Measurements from ENCODE around the gene SLC5A5. TPM values are rescaled to one million over a fixed set of nuclear protein-coding genes. Genes with fewer than 3 reads are reported as not detected.

The SLC5A5 gene
- total RNA-seq, 2 donors from 2014 or later = not detected

- no peaks in the 10 kb centered on the region for H3K27me3 ChIP-seq
- H3K9me3 ChIP-seq = no peaks in the 10 kb centered on the region
- TF ChIP-seq CTCF (IDR thresholded peaks at IDR 0.05) = no peak
- peaks cover 9% of the 10 kb centered on the region for H3K4me1 ChIP-seq
- H3K36me3 ChIP-seq = peaks cover 24% of the 10 kb centered on the region
- intact Hi-C loops (cut with DNase I) = loop anchor here (2.0 kb wide), 1 partner anchor 71 kb away; the partner anchor contains the start of gene CCDC124
- H3K9ac ChIP-seq (ENCODE audit: low read depth in 2 of 2, low read length in 2 of 2) = peak overlapping the region in 1 of 2 donors; percentile 96
- DNase-seq = no peak
- no peak overlapping the region for H3K27ac ChIP-seq
- peak overlapping the region; percentile 92 for H3K4me3 ChIP-seq
Measured at GRCh38 chr19:17861542-17862402, 10.0 kb upstream of the SLC5A5 start.

- no peak for DNase-seq
- TF ChIP-seq CTCF (IDR thresholded peaks at IDR 0.05) = no peak
- Histone ChIP-seq H3K36me3 (peaks cover 24% of the 10 kb centered on the region), H3K4me1 (peaks cover 9% of the 10 kb centered on the region), H3K9ac (ENCODE audit: low read depth in 2 of 2, low read length in 2 of 2) (peak overlapping the region in 1 of 2 donors; percentile 96), H3K9me3 (no peaks in the 10 kb centered on the region), H3K27ac (peak overlapping the region; percentile 61), H3K4me3 (no peak overlapping the region), H3K27me3 (no peaks in the 10 kb centered on the region)
- intact Hi-C loops (cut with DNase I) = loop anchor here (2.0 kb wide), 1 partner anchor 70 kb away; the partner anchor contains the start of gene CCDC124
Measured at GRCh38 chr19:17862711-17863519, 8.8 kb upstream of the SLC5A5 start.

- no peak for DNase-seq
- Histone ChIP-seq H3K36me3 (peaks cover 24% of the 10 kb centered on the region), H3K9ac (ENCODE audit: low read depth in 2 of 2, low read length in 2 of 2) (peak overlapping the region in 1 of 2 donors; percentile 70), H3K9me3 (no peaks in the 10 kb centered on the region), H3K27ac (peak overlapping the region; percentile 61), H3K4me3 (no peak overlapping the region), H3K27me3 (no peaks in the 10 kb centered on the region), H3K4me1 (peaks cover 9% of the 10 kb centered on the region)
- intact Hi-C loops (cut with DNase I) = loop anchor here (2.0 kb wide), 1 partner anchor 69 kb away; the partner anchor contains the start of gene CCDC124
- TF ChIP-seq CTCF (IDR thresholded peaks at IDR 0.05) = no peak
Measured at GRCh38 chr19:17863520-17864182, 8.1 kb upstream of the SLC5A5 start.

GRCh38 chr19:17865364-17866311, 6.1 kb upstream of the SLC5A5 start:
- peaks cover 24% of the 10 kb centered on the region for H3K36me3 ChIP-seq
- peaks cover 9% of the 10 kb centered on the region for H3K4me1 ChIP-seq
- H3K4me3 ChIP-seq = no peak overlapping the region
- intact Hi-C loops (cut with DNase I) = loop anchor here (5.0 kb wide), 1 partner anchor 132 kb away; no protein-coding TSS in a partner anchor
- peak; percentile 85 for DNase-seq
- H3K27ac ChIP-seq = peak overlapping the region; percentile 61
- H3K9ac ChIP-seq (ENCODE audit: low read depth in 2 of 2, low read length in 2 of 2) = peak overlapping the region; percentile 35 to 55
- H3K27me3 ChIP-seq = peaks cover 2% of the 10 kb centered on the region
- no peak for TF ChIP-seq CTCF (IDR thresholded peaks at IDR 0.05)
- H3K9me3 ChIP-seq = no peaks in the 10 kb centered on the region

Measured in colonic mucosa (tissue), 4 donors.